D721Med (cell line): Measurements from ENCODE around the gene MS4A6A.

Source experiments
- DNase-seq: peaks from one replicate; pipeline ENCODE4 v3.0.0; 2011; ENCODE audit warnings: low spot score; ENCODE audit not compliant: insufficient read length
- FAIRE-seq: peaks from 2 replicates; lab custom pipeline; 2011; peaks lifted over from hg19 to GRCh38; lab: Jason Lieb, UNC
- TF ChIP-seq, protein P1 (sequence below): IDR thresholded peaks from 2 replicates; pipeline ENCODE4 v1.5.1; 2012; ENCODE audit warnings: mild to moderate bottlenecking, control low read depth; ENCODE audit not compliant: insufficient read depth; ENCODE audit errors: missing control alignments

Gene MS4A6A, protein sequence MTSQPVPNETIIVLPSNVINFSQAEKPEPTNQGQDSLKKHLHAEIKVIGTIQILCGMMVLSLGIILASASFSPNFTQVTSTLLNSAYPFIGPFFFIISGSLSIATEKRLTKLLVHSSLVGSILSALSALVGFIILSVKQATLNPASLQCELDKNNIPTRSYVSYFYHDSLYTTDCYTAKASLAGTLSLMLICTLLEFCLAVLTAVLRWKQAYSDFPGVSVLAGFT

DNA sequence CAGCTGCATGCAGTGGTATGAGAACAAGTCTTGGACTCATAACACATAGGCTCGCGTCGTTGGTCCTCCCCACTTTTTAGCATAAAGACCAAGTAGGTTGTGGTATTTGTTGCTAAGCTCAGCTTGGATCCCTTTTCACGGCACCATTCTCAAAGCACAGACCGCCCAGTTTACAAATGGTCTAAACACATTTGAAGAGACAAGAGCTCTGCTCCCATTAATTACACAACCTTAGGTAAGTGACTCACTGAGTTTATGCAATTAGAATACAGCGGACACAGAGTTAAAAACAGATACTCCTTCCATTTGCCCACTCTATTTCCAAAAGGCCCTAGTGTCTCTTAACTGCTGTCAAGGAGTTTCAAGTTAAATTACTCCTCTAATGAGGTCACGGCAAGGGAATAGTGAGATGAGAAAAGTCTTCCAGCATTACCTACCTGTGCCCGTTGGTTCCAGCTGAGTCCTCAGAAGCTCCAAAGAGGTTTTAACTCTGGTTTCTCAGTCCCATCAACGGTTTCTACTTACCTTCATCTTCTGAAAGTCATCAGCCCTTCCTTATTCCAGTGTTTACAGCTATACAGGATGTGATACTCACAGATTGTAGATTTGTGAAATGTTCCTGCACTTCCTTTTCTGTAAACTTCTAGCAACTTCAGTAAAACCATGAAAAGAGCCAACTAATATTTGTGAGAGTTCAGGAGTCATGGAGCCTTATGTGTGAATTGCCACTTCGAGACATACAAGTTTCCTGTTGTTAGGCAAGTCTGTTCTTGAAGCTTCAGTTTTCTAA lies at the start of gene MS4A6A:
Gene MS4A6A (minus strand): TSS at position 543 of the 790 bp plus-strand sequence. CDS start 1,356 bp downstream, outside the sequence.
- FAIRE-seq (no peak), DNase-seq (no peak)
- TF ChIP-seq, protein P1, sequence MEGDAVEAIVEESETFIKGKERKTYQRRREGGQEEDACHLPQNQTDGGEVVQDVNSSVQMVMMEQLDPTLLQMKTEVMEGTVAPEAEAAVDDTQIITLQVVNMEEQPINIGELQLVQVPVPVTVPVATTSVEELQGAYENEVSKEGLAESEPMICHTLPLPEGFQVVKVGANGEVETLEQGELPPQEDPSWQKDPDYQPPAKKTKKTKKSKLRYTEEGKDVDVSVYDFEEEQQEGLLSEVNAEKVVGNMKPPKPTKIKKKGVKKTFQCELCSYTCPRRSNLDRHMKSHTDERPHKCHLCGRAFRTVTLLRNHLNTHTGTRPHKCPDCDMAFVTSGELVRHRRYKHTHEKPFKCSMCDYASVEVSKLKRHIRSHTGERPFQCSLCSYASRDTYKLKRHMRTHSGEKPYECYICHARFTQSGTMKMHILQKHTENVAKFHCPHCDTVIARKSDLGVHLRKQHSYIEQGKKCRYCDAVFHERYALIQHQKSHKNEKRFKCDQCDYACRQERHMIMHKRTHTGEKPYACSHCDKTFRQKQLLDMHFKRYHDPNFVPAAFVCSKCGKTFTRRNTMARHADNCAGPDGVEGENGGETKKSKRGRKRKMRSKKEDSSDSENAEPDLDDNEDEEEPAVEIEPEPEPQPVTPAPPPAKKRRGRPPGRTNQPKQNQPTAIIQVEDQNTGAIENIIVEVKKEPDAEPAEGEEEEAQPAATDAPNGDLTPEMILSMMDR = no peak

DNA sequence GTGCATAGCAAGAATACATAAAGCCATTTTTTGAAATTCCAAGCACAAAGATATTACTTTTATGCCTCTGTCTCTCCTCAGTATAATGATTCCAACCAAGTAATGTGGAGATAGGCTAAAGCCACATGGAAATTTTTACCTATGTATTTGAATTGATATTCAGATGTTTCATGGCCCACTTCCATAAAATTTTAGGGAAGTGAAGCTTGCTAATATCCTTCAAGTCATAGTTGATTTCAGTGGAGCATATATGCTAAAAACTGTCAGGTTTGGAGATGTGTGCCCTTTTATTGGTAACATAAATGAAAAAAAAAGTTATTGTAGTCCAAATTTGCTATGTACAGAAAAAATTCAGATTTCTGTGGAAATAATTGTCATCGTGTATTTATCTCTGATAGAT lies 47.8 kb upstream of the MS4A6A start:
- TF ChIP-seq, protein P1 = no peak
- FAIRE-seq (no peak), DNase-seq (no peak)

DNA sequence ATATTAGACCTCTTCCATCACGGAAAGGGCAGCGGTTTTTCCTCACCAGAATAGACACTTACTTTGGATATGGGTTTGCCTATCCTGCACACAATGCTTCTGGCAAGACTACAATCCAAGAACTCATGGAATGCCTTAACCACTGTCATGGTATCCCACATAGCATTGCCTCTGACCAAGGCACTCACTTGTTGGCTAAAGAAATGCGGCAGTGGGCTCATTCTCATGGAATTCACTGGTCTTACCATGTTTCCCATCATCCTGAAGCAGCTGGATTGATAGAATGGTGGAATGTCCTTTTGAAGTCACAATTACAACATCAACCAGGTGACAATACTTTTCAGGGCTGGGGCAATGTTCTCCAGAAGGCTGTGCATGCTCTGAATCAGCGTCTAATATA lies 39.3 kb upstream of the MS4A6A start:
- FAIRE-seq (no peak), DNase-seq (no peak)
- TF ChIP-seq, protein P1 = no peak

DNA sequence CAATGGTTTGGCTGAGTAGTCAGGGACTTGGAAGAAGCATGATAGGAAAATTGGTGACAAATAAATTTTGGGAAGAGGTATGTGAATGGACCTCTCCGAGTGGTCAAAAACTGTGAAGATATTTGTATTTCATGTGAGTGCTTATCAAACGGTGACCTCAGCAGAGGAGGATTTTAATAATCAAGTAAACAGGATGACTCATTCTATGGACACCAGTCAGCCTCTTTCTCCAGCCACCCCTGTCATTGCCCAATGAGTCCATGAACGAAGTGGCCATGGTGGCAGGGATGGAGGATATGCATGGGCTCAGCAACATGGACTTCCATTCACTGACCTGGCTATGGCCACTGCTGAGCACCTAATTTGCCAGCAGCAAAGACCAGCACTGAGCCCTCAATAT lies 38.8 kb upstream of the MS4A6A start:
- TF ChIP-seq, protein P1 = no peak
- no peak for FAIRE-seq
- no peak for DNase-seq

DNA sequence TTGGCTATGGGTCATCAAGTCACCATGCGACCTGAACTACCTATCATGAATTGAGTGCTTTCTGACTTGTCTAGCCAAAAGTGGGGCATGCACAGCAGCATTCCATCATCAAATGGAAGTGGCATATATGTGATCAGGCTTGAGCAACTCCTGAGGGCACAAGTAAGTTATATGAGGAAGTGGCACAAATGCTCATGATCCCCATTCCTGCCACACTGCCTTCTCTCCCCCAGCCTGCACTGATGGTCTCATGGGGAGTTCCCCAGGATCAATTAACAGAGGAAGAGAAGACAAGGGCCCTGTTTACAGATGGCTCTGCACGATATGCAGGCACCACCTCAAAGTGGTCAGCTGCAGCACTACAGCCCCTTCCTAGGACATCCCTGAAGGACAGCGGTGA lies 38.3 kb upstream of the MS4A6A start:
- TF ChIP-seq, protein P1 = no peak
- no peak for DNase-seq
- no peak for FAIRE-seq

DNA sequence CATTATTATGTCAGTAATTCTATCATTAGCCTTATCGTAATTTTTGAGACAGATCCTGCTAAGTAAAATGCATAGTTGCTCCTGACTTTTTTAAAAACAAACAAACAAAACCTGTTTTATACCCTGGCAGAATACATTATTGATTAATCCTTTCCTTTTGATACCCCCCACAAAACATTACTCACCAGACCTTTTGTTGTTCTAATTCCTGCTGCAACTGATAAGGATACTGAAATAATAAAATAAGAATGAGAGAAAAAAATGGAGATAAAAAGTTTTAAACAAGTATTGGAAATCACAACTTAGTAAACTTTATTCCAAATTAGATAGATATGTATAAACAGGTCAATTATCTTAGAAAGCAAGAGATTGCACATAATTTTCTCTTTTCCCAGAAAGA lies 31.5 kb upstream of the MS4A6A start:
- FAIRE-seq (no peak), DNase-seq (no peak)
- TF ChIP-seq, protein P1 = no peak

DNA sequence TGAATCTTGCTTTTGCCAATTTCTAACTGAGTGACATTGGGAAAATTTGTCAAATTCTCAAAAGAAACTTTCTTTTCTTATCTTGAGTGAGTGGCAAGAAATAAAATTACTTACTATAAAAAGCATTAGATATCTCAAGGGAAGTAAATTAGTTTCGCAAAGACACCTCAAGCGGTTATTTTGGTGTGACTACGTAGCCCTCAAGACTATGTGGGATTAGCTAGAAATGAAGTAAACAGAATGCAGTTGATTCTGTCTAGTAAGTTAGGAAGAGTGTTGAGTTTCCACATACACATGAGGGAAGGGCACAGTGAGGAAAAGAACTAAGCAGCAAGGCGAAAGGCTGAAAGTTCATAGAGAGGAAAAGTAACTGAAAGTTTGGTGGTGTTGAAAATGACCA lies 28.3 kb upstream of the MS4A6A start:
- FAIRE-seq = no peak

More for the DNA sequence above, 28.3 kb upstream of the MS4A6A start:
- TF ChIP-seq, protein P1 = no peak
- no peak for DNase-seq
